Measurements from ENCODE around the gene INPP5A.
A peak's percentile ranks its signal among the peaks of the same experiment; 100 is the strongest.

Gene INPP5A

GRCh38 chr10:132632851-132633684 is 95.5 kb downstream of the INPP5A start:
- no peak for DNase-seq

- no peak for DNase-seq
Measured at GRCh38 chr10:132634241-132634946, 96.8 kb downstream of the INPP5A start.

- no peak for DNase-seq
Measured at GRCh38 chr10:132634947-132635271, 97.3 kb downstream of the INPP5A start.

GRCh38 chr10:132636358-132636757 is 98.8 kb downstream of the INPP5A start:
- DNase-seq, result no peak

- DNase-seq, result peak in 1 of 2 experiments; percentile 33
Measured at GRCh38 chr10:132637477-132638129, 100.0 kb downstream of the INPP5A start.

- no peak for DNase-seq
Measured at GRCh38 chr10:132638130-132638515, 100.5 kb downstream of the INPP5A start.

- no peak for DNase-seq
Measured at GRCh38 chr10:132639470-132639869, 101.9 kb downstream of the INPP5A start.

GRCh38 chr10:132640326-132641125 is 102.9 kb downstream of the INPP5A start:
- no peak for DNase-seq

- no peak for DNase-seq
Measured at GRCh38 chr10:132641401-132641800, 103.8 kb downstream of the INPP5A start.

- no peak for DNase-seq
Measured at GRCh38 chr10:132641966-132642731, 104.6 kb downstream of the INPP5A start.

GRCh38 chr10:132642732-132643008 is 105.1 kb downstream of the INPP5A start:
- DNase-seq, result no peak

GRCh38 chr10:132643709-132644526 is 106.3 kb downstream of the INPP5A start:
- DNase-seq, result no peak

- DNase-seq, result no peak
Measured at GRCh38 chr10:132644527-132645246, 107.1 kb downstream of the INPP5A start.

- no peak for DNase-seq
Measured at GRCh38 chr10:132645247-132645530, 107.6 kb downstream of the INPP5A start.

GRCh38 chr10:132645630-132646442 is 108.2 kb downstream of the INPP5A start:
- DNase-seq, result no peak

- no peak for DNase-seq
Measured at GRCh38 chr10:132646443-132647097, 109.0 kb downstream of the INPP5A start.

GRCh38 chr10:132647424-132647823 is 109.8 kb downstream of the INPP5A start:
- DNase-seq, result no peak

- DNase-seq, result no peak
Measured at GRCh38 chr10:132648072-132648850, 110.7 kb downstream of the INPP5A start.
